Hypothalamus (tissue), 51 donors: ENCODE results near the gene SMCO1.
A peak's percentile ranks its signal among the peaks of the same experiment; 100 is the strongest.
"Not testable (repeated sequence)": the region's sequence is repeated elsewhere in the genome, so short reads cannot be mapped to it uniquely, and the experiment has no call there.

Source experiments
- DNase-seq, 51 donors: peaks; one replicate each; lab custom pipeline; 2025; lab: John Stamatoyannopoulos, UW

SMCO1 gene

GRCh38 chr3:196523841-196524240 is 8.7 kb upstream of the SMCO1 start:
- DNase-seq: no peak

GRCh38 chr3:196521291-196521690 is 6.1 kb upstream of the SMCO1 start:
- not testable (repeated sequence) for DNase-seq

- DNase-seq: no peak
Measured at GRCh38 chr3:196519718-196520082, 4.6 kb upstream of the SMCO1 start.

GRCh38 chr3:196518966-196519717 is 4.0 kb upstream of the SMCO1 start:
- peak in 8 of 51 donors; percentile 7 to 49 (median 13) for DNase-seq

- no peak for DNase-seq
Measured at GRCh38 chr3:196517919-196518318, 2.8 kb upstream of the SMCO1 start.

- DNase-seq: no peak
Measured at GRCh38 chr3:196517162-196517800, 2.1 kb upstream of the SMCO1 start.

- no peak for DNase-seq
Measured at GRCh38 chr3:196514350-196514716, 813 bp downstream of the SMCO1 start.

- no peak for DNase-seq
Measured at GRCh38 chr3:196513697-196514349, 1.3 kb downstream of the SMCO1 start.

- DNase-seq: not testable (repeated sequence)
Measured at GRCh38 chr3:196511646-196512425, 3.3 kb downstream of the SMCO1 start.

- DNase-seq: not testable (repeated sequence)
Measured at GRCh38 chr3:196511108-196511507, 4.0 kb downstream of the SMCO1 start.

GRCh38 chr3:196506687-196507086 is 8.5 kb downstream of the SMCO1 start:
- DNase-seq: no peak

- no peak for DNase-seq
Measured at GRCh38 chr3:196504556-196504955, 10.6 kb downstream of the SMCO1 start.

- not testable (repeated sequence) for DNase-seq
Measured at GRCh38 chr3:196504077-196504398, 11.1 kb downstream of the SMCO1 start.

GRCh38 chr3:196503196-196504076 is 11.7 kb downstream of the SMCO1 start, which contains the start of gene RNF168:
RNF168 (minus strand) TSS chr3:196503768; CDS start chr3:196503173, 595 bp downstream.
- DNase-seq: peak; percentile 48 to 97 (median 89)

GRCh38 chr3:196502775-196503195 is 12.4 kb downstream of the SMCO1 start:
- peak in 30 of 51 donors; percentile 2 to 74 (median 26) for DNase-seq

- no peak for DNase-seq
Measured at GRCh38 chr3:196501316-196502044, 13.7 kb downstream of the SMCO1 start.

- no peak for DNase-seq
Measured at GRCh38 chr3:196499807-196500524, 15.2 kb downstream of the SMCO1 start.

- no peak for DNase-seq
Measured at GRCh38 chr3:196499061-196499460, 16.1 kb downstream of the SMCO1 start.

- DNase-seq: no peak
Measured at GRCh38 chr3:196498297-196498696, 16.8 kb downstream of the SMCO1 start.
